Neuronal stem cell (in vitro differentiated cells): ENCODE data around the gene ZDHHC5.
"Not testable (repeated sequence)": the region's sequence is repeated elsewhere in the genome, so short reads cannot be mapped to it uniquely, and the experiment has no call there.

ENCODE experiments used
- DNase-seq: peaks from one replicate; pipeline ENCODE4 v3.0.0-alpha.2; 2013; ENCODE audit warnings: low spot score
- H2AFZ ChIP-seq: one replicate; pipeline ENCODE4 v1.6.1; 2013; ENCODE audit warnings: mild to moderate bottlenecking, low read length, inconsistent platforms
- H2AK5ac ChIP-seq: 2 replicates; pipeline ENCODE4 v1.6.1; 2013; ENCODE audit warnings: low read depth, mild to moderate bottlenecking, inconsistent platforms, low read length, moderate library complexity, mixed read lengths
- H2BK120ac ChIP-seq: 2 replicates; pipeline ENCODE4 v1.6.1; 2013; ENCODE audit warnings: low read depth, mild to moderate bottlenecking, inconsistent platforms, low read length, moderate library complexity, mixed read lengths
- H2BK12ac ChIP-seq: one replicate; pipeline ENCODE4 v1.6.1; 2013; ENCODE audit warnings: low read length, inconsistent platforms
- H2BK15ac ChIP-seq: 2 replicates; pipeline ENCODE4 v1.6.1; 2013; ENCODE audit warnings: mild to moderate bottlenecking, low read length, inconsistent platforms, mixed read lengths
- H2BK5ac ChIP-seq: one replicate; pipeline ENCODE4 v1.6.1; 2013; ENCODE audit warnings: inconsistent platforms, mild to moderate bottlenecking, low read length, moderate library complexity
- H3K14ac ChIP-seq: one replicate; pipeline ENCODE4 v1.6.1; 2013; ENCODE audit warnings: low read length, inconsistent platforms
- H3K18ac ChIP-seq: 2 replicates; pipeline ENCODE4 v1.6.1; 2013; ENCODE audit warnings: low read length, inconsistent platforms
- H3K23ac ChIP-seq: 2 replicates; pipeline ENCODE4 v1.6.1; 2013; ENCODE audit warnings: low read depth, mild to moderate bottlenecking, mixed read lengths, low read length, inconsistent platforms; ENCODE audit not compliant: poor library complexity
- H3K27ac ChIP-seq: replicated peaks from 3 replicates; pipeline ENCODE4 v1.5.1; 2013; ENCODE audit warnings: low read length, inconsistent platforms
- H3K27me3 ChIP-seq, 3 experiments: 2 replicates each; pipeline ENCODE4 v1.6.1; 2013; ENCODE audit warnings: low read length in 3 of 3, mild to moderate bottlenecking in 2 of 3, inconsistent platforms in 1 of 3, low read depth in 1 of 3, mixed read lengths in 1 of 3, moderate library complexity in 1 of 3; ENCODE audit not compliant: control insufficient read depth in 3 of 3, insufficient read depth in 3 of 3
- H3K36me3 ChIP-seq, 2 donors: replicated peaks in 1 of 2; 2 replicates each; pipeline ENCODE4 v1.6.1; 2013; ENCODE audit warnings: low read length in 2 of 2; ENCODE audit not compliant: control insufficient read depth in 2 of 2, insufficient read depth in 2 of 2
- H3K4ac ChIP-seq: 2 replicates; pipeline ENCODE4 v1.6.1; 2013; ENCODE audit warnings: inconsistent platforms, mild to moderate bottlenecking, low read length, moderate library complexity
- H3K4me1 ChIP-seq, 2 donors: 1 replicate in 1 of 2; 2 replicates in 1 of 2; pipeline ENCODE4 v1.6.1; 2013; ENCODE audit warnings: low read length in 2 of 2, low read depth in 1 of 2; ENCODE audit not compliant: control insufficient read depth in 2 of 2, insufficient read depth in 1 of 2
- H3K4me2 ChIP-seq: one replicate; pipeline ENCODE4 v1.6.1; 2013; ENCODE audit warnings: mild to moderate bottlenecking, low read length, inconsistent platforms; ENCODE audit not compliant: insufficient read depth, poor library complexity, severe bottlenecking
- H3K4me3 ChIP-seq, 2 donors: 2 replicates each; pipeline ENCODE4 v1.5.1; 2013; ENCODE audit warnings: low read length in 2 of 2, mild to moderate bottlenecking in 2 of 2, inconsistent platforms in 1 of 2, moderate library complexity in 1 of 2
- H3K79me1 ChIP-seq: one replicate; pipeline ENCODE4 v1.6.1; 2013; ENCODE audit warnings: low read depth, mild to moderate bottlenecking, inconsistent platforms, low read length, moderate library complexity
- H3K9ac ChIP-seq: one replicate; pipeline ENCODE4 v1.6.1; 2013; ENCODE audit warnings: mild to moderate bottlenecking, low read depth, low read length, inconsistent platforms; ENCODE audit not compliant: poor library complexity
- H3K9me3 ChIP-seq, 2 donors: replicated peaks in 1 of 2; 2 replicates each; pipeline versions ENCODE3 to v1.6.1; 2013; ENCODE audit warnings: low read length in 2 of 2, mild to moderate bottlenecking in 2 of 2, inconsistent platforms in 1 of 2, low read depth in 1 of 2, mixed read lengths in 1 of 2, moderate library complexity in 1 of 2; ENCODE audit not compliant: control insufficient read depth in 2 of 2, insufficient read depth in 1 of 2
- H4K8ac ChIP-seq: one replicate; pipeline ENCODE4 v1.6.1; 2013; ENCODE audit warnings: low read depth, mild to moderate bottlenecking, inconsistent platforms, low read length, moderate library complexity
- H4K91ac ChIP-seq: one replicate; pipeline ENCODE4 v1.6.1; 2013; ENCODE audit warnings: low read length, low read depth, mild to moderate bottlenecking, inconsistent platforms; ENCODE audit not compliant: poor library complexity
- WGBS, 2 donors: extraction: QIAGEN DNeasy Blood & Tissue Kit; methylation state at CpG; one replicate each; pipeline ENCODE4 v1.1.7; 2013; ENCODE audit warnings: missing lambda C conversion rate in 2 of 2, mixed read lengths in 1 of 2; ENCODE audit not compliant: insufficient read length in 2 of 2, insufficient replicate concordance in 1 of 2; ENCODE audit errors: extremely low coverage in 2 of 2; 5-methylcytosine and 5-hydroxymethylcytosine counted together

ZDHHC5 gene

GRCh38 chr11:57700425-57700824, 32.5 kb downstream of the ZDHHC5 start:
- Histone ChIP-seq H3K4me1 (no peaks in the 10 kb centered on the region), H2AK5ac (no peak overlapping the region), H3K4me2 (no peak overlapping the region), H2AFZ (no peak overlapping the region), H3K4ac (no peak overlapping the region), H4K8ac (no peak overlapping the region), H2BK120ac (no peak overlapping the region), H3K36me3 (peaks cover 48 to 89% of the 10 kb centered on the region in 2 donors), H3K4me3 (no peak overlapping the region), H3K9ac (no peak overlapping the region), H2BK12ac (no peak overlapping the region), H3K9me3 (no peaks in the 10 kb centered on the region), H4K91ac (no peak overlapping the region), H3K27ac (no peak overlapping the region), H2BK15ac (no peak overlapping the region), H3K14ac (no peak overlapping the region), H2BK5ac (no peak overlapping the region), H3K79me1 (no peaks in the 10 kb centered on the region), H3K18ac (no peak overlapping the region), H3K23ac (no peak overlapping the region), H3K27me3 (no peaks in the 10 kb centered on the region)
- DNase-seq: no peak
- no CpG with 5 or more reads among the region's 3 CpGs for WGBS, 2 donors

GRCh38 chr11:57703341-57703740, 35.4 kb downstream of the ZDHHC5 start:
- Histone ChIP-seq H4K8ac (no peak overlapping the region), H3K4me1 (no peaks in the 10 kb centered on the region), H2AK5ac (no peak overlapping the region), H3K27me3 (no peaks in the 10 kb centered on the region), H2BK120ac (no peak overlapping the region), H3K9ac (no peak overlapping the region), H3K4ac (no peak overlapping the region), H3K18ac (no peak overlapping the region), H4K91ac (no peak overlapping the region), H3K23ac (no peak overlapping the region), H3K4me2 (no peak overlapping the region), H2BK15ac (no peak overlapping the region), H3K27ac (no peak overlapping the region), H2BK12ac (no peak overlapping the region), H2AFZ (no peak overlapping the region), H3K14ac (no peak overlapping the region), H2BK5ac (no peak overlapping the region), H3K36me3 (peaks cover 36 to 91% of the 10 kb centered on the region in 2 donors), H3K79me1 (no peaks in the 10 kb centered on the region), H3K4me3 (no peak overlapping the region), H3K9me3 (no peaks in the 10 kb centered on the region)
- no peak for DNase-seq
- no CpG with 5 or more reads among the region's 4 CpGs for WGBS, 2 donors

GRCh38 chr11:57704932-57705331, 37.0 kb downstream of the ZDHHC5 start:
- H4K91ac ChIP-seq: no peak overlapping the region
- no peak overlapping the region for H3K27ac ChIP-seq
- no peak overlapping the region for H4K8ac ChIP-seq
- no peaks in the 10 kb centered on the region for H3K9me3 ChIP-seq
- H3K4me2 ChIP-seq: no peak overlapping the region
- no peak overlapping the region for H2BK12ac ChIP-seq
- H3K36me3 ChIP-seq: peaks cover 23 to 84% of the 10 kb centered on the region in 2 donors
- no peak overlapping the region for H2AK5ac ChIP-seq
- H3K4ac ChIP-seq: no peak overlapping the region
- H3K4me1 ChIP-seq: no peaks in the 10 kb centered on the region
- no CpG with 5 or more reads among the region's 6 CpGs for WGBS, 2 donors
- no peaks in the 10 kb centered on the region for H3K27me3 ChIP-seq
- H2BK5ac ChIP-seq: no peak overlapping the region
- H3K14ac ChIP-seq: no peak overlapping the region
- H3K23ac ChIP-seq: no peak overlapping the region
- no peak overlapping the region for H3K4me3 ChIP-seq
- H3K79me1 ChIP-seq: peaks cover under 1% of the 10 kb centered on the region
- no peak for DNase-seq
- no peak overlapping the region for H3K18ac ChIP-seq
- H2BK120ac ChIP-seq: no peak overlapping the region
- no peak overlapping the region for H2BK15ac ChIP-seq
- no peak overlapping the region for H3K9ac ChIP-seq
- H2AFZ ChIP-seq: no peak overlapping the region

GRCh38 chr11:57705432-57705831, 37.5 kb downstream of the ZDHHC5 start:
- H3K18ac ChIP-seq, H3K79me1 ChIP-seq, H3K9ac ChIP-seq, DNase-seq, H3K4me1 ChIP-seq, H2BK120ac ChIP-seq, H2AFZ ChIP-seq, H4K91ac ChIP-seq, H3K27ac ChIP-seq, H3K23ac ChIP-seq, H2AK5ac ChIP-seq, H3K14ac ChIP-seq, H3K27me3 ChIP-seq, H3K4ac ChIP-seq, H4K8ac ChIP-seq, H3K4me2 ChIP-seq, H2BK15ac ChIP-seq, H3K4me3 ChIP-seq, H3K9me3 ChIP-seq, H2BK12ac ChIP-seq, H2BK5ac ChIP-seq: not testable (repeated sequence)
- no CpG with 5 or more reads among the region's 8 CpGs for WGBS, 2 donors
- peaks cover 21 to 82% of the 10 kb centered on the region in 2 donors for H3K36me3 ChIP-seq
